ENCODE results near the gene CSH1.
"Not testable (repeated sequence)": the region's sequence is repeated elsewhere in the genome, so short reads cannot be mapped to it uniquely, and the experiment has no call there.

The CSH1 gene

DNA sequence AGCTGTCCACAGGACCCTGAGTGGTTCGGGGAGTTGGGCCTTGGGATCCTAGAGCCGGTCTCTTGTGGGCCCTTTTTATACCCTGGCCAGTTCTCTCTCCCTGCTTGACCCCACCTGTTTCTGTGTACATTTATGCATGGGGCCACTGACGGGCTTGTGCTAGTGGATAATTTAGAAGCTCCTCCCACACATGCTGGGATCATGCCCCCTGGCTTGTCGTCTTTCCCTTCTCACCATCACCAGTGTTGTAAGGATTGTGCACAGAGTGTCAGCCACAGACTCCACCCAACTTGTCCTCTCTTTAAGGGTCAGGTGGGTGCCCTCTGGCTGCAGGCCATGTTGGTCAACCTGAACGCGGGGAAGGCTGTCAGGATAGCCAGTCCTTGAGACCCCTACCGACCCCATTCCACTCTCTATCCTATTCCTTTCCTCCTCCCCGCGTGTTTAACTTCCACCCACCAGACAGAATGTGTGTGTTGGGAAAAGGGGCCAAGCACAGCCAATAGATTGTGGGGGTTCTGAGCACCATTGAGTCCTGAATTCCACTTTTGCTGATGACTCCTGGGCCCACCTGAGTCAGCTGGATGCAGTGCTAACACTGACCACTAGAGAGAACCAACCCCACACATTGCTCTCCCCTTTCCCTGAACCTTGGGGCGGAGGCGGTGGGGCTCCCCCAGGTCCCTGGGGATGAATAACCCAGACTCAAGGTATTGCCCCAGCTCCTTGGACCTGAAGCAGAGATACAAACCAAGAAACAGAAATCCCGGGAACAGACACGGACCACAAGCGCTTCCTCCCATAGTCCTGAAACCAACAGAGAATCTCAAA, at the start of gene CSH1:
CSH1 (minus strand) TSS at position 51 of the 831 bp plus-strand sequence. CDS start 63 bp downstream, outside the sequence.
- DNase-seq (ENCODE audit: low read depth): not testable (repeated sequence)

DNA sequence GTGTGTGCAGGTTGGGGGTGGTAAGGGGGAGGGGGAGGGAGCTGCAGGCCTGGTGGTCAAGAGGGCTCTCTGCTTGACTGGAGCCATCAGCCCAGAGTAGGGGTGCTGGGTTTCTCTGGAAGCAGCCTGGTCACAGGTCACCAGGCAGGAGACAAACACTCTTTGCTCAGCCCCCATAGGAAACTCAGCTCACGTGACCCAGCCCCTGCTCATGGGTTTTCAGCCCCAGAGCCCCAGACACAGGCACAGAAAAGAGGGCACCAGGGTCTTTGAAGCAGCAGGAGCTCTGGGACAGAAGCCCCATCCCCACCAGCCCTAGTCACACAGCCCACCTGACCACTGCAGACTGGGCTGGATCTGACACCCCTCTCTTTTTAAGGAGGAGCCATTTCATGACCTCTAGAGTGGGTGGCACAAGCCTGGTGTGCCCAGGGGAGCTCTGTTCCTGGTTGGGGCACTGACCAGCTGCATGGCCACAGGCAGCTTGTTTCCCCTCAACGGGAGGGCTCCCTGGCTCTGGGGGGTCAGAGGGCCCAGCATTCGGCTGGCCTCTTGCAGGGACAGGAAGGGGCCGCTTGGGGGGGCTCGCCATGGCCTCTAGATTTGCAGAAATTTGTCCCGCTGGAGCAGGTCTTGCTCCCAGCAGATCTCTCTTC, 49.5 kb upstream of the CSH1 start:
- DNase-seq (ENCODE audit: low read depth): no peak

GRCh38 chr17:63944736-63945499, 48.5 kb upstream of the CSH1 start:
- no peak for DNase-seq (ENCODE audit: low read depth)

- DNase-seq (ENCODE audit: low read depth): no peak
These were observed 47.4 kb upstream of the CSH1 start for GRCh38 chr17:63943745-63944144.

DNA sequence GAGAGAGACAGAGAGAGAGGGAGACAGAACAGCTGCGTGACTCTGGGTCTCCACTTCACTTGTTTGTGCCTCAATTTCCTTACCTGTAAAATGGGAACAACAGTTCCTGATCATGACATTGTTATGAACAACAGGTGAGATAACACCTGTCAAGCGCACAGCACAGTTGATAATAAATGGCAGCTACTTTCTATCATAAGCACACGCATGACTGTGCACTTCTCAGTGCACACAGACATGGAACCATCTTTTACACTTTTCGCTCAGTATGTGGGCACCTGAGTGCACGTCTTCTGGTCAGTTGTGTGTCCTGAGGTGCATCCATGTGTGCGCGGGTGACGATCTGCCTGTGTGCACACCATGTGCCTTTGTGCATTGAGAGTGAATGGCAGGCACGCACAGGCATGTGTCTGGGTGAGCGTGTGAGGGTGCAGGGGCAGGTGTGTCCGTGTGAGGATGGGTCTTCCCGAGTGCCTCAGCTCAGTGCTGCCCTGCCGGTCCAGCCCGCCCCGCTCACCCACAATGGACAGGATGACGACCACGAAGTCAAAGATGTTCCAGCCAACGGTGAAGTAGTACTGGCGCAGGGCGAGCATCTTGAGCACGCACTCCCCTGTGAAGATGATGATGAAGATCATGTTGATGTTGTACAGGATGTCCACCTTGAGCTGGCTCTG, 46.1 kb upstream of the CSH1 start:
- no peak for DNase-seq (ENCODE audit: low read depth)

- no peak for DNase-seq (ENCODE audit: low read depth)
These were observed 45.4 kb upstream of the CSH1 start for GRCh38 chr17:63941751-63942150.

DNA sequence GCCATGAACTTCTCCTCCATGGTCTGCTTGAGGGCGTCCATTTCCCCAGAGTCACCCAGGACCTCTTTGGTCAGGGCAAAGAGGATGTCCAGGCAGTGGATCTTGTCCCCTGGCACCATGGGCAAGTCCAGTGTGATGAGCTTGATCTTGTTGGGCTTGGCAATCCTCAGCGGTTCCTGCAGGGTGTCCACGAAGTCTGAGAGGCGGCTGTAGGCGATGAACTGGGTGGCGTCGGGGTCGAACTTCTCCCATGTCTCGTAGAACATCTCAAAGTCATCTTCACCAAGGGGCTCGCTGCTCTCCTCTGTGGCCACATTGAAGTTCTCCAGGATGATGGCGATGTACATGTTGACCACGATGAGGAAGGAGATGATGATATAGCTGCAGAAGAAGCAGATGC, 44.8 kb upstream of the CSH1 start:
- no peak for DNase-seq (ENCODE audit: low read depth)

DNA sequence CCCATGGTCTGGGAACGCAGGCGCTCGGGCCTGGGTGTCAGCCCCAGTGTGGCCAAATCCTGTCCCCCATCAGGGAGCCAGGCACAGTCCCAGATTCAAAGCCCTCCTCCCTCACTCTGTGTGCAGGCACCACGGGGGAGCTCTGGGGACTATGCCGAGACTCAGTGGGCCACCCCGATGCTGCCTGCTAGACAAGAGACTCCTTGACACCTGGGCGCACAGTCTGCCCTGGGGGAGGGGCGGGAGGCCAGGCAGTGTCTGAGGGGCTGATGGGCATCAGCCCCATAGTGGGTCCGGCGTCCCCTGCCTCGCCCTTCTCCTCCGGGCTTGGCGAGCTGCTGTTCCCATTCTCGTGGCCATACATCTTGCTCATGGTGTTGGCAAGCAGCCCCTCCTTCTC, 44.2 kb upstream of the CSH1 start:
- no peak for DNase-seq (ENCODE audit: low read depth)

DNA sequence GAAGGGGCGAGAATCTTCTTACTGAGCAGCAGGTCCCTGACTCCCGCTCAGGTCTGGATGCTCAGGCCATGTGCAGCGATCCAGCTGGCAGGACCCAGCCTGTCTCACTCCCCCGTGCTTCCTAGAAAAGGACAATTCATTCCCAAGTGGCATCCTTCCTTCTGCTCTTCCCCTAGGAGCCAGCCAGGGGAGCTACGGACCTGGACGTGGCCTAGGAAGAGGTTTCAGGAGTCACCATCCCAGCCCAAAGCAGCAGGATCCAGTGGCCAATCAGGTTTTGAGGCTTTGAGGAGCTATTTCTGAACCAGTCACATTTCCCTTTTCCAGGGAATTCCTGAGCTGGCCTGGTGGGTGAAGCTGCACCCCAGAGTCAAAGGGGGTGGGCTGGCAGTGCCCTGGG, 43.5 kb upstream of the CSH1 start:
- DNase-seq (ENCODE audit: low read depth): no peak

DNA sequence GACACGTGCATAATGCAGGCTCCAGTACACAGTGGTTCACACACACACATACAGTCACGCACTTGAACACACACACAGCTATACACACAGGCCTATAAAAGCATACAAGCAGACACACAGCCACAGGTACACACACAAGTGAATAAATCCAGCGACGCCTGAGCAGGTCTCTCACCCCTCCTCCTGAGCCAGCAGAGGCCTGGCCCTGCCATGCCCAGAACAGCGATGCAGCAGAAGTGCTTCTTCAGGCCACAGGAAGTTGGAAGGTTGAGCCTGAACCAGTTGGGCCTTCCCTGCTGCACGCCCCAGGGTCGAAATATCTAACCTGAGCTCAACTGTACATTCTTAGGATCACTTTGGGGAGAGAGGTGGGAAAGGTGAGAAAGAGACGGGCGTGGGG, 43.0 kb upstream of the CSH1 start:
- DNase-seq (ENCODE audit: low read depth): no peak

DNA sequence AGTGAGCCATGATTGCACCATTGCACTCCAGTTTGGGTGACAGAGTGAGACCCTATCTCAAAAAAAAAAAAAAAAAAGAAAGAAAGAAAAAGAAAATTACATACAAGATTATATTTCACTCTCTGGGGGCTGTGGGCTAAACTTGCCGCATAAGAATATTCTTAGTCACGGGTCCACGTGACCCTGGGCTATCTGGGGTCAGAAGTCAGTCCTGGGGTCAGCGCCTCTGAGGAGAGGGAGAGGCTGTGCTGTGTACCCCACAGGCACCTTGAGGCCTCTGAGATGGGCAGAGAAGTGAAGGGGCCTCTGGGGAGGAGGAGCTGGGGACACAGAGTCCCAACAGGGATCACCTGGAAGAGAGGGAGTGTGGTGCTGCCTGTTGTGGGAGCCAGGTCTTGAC, 41.5 kb upstream of the CSH1 start:
- DNase-seq (ENCODE audit: low read depth): no peak

DNA sequence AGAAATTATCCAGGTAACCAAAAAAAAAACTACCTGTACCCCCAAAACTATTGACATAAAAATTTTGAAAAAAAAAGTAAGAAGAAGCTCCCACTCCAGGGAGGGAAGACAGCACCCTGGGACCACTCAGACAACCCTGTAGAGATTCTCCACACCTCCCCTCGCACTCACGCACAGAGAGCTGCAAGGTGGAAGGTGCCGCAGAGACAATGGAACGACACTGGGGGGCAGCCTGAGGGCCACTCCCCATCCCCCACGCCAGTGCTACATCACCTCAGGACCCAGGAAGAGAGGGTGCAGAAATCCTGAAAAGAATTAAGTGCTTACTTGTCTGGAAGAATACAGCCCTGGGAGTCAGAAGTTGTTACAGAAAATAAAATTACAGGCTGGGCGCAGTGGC, 40.9 kb upstream of the CSH1 start:
- DNase-seq (ENCODE audit: low read depth): no peak

GRCh38 chr17:63934183-63935112, 38.1 kb upstream of the CSH1 start:
- no peak for DNase-seq (ENCODE audit: low read depth)

- no peak for DNase-seq (ENCODE audit: low read depth)
These were observed 37.2 kb upstream of the CSH1 start for GRCh38 chr17:63933598-63933997.

DNA sequence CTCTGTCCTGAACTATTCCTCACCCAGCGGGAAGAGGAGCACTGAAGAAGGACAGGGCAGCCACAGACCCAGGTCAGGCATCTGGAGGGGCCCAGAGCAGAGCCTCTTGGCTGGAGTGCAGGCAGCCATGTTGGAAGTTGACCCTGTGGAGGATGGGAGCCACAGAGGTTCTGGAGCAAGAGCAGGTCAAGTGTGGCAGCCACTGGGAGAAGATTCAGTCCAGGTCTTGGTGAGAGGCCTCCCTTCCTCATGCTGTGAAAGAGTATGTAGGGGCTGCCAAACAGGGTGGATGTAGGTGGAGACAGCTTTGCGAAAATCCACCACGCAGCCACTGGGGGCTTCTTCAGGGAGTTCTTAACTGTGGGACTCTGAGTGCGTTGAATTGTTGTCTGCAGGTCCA, 36.3 kb upstream of the CSH1 start:
- DNase-seq (ENCODE audit: low read depth): no peak

DNA sequence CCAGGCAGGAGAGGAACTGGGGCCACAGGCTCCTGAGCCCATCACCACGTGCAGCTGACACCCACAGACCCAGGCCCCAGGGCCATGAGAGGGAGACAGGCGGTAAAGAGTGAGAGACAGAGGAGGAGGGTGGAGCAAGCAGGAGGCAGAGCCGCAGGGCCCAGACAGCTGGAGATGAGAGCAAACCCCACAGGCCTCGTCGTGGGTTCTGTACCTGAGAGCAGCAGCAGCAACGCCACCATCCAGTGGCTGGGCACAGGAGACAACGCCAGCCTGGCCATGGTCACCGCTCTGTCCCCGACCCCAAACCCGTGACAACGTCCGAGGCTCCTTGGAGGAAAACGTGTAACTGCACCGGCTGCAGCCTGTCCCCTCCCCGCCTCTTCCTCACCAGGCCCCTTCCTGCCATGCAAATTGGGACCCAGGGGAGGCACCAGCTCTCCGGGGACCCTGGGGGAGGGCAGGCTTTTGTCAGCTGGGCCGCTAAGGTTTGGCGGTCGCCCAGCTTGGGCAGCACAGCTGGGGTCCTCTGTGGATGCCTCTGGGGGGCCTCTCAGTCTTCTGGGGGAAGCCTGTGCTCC, 35.7 kb upstream of the CSH1 start, which contains the start of gene CD79B:
CD79B (minus strand) TSS at position 351 of the 581 bp plus-strand sequence; CDS start at position 281, 70 bp downstream.
- no peak for DNase-seq (ENCODE audit: low read depth)

- no peak for DNase-seq (ENCODE audit: low read depth)
These were observed 34.7 kb upstream of the CSH1 start for GRCh38 chr17:63930951-63931575.

GRCh38 chr17:63929860-63930766, 33.7 kb upstream of the CSH1 start:
- no peak for DNase-seq (ENCODE audit: low read depth)

All from stimulated activated CD8-positive, alpha-beta memory T cell treated with anti-CD3 and anti-CD28 coated beads, Interleukin-15, amount 100 ng/mL, for 1 hour (primary cell).